Upper lobe of left lung (tissue), 6 donors: ENCODE measurements around the gene CERK. TPM values are rescaled to one million over a fixed set of nuclear protein-coding genes. Genes with fewer than 3 reads are reported as not detected.
A peak's percentile ranks its signal among the peaks of the same experiment; 100 is the strongest.

Experiments
- ATAC-seq, 2 donors: fragments of 200-7000 bp; cut with Tn5 transposase; one replicate each; pipeline ENCODE4 v1.9.1; 2022; ENCODE audit warnings: mild to moderate bottlenecking in 2 of 2, moderate library complexity in 2 of 2; ENCODE audit not compliant: low FRiP score in 2 of 2
- DNase-seq, 2 donors: peaks; one replicate each; pipeline ENCODE4 v3.0.0-alpha.2; 2019 to 2020
- H3K27ac ChIP-seq, 4 donors: fragments of 200-600 bp; sonication (generic); one replicate each; pipeline ENCODE4 v1.5.1; 2016 to 2019
- H3K27me3 ChIP-seq, 4 donors: fragments of 200-600 bp; sonication (generic); one replicate each; pipeline ENCODE4 v1.5.1; 2017 to 2019
- H3K36me3 ChIP-seq, 4 donors: fragments of 200-600 bp; sonication (generic); one replicate each; pipeline ENCODE4 v1.5.1; 2016 to 2019
- H3K4me1 ChIP-seq, 4 donors: fragments of 200-600 bp; sonication (generic); one replicate each; pipeline ENCODE4 v1.5.1; 2018 to 2019
- H3K4me3 ChIP-seq, 4 donors: fragments of 200-600 bp; sonication (generic); one replicate each; pipeline ENCODE4 v1.5.1; 2017 to 2019; ENCODE audit warnings: mild to moderate bottlenecking in 2 of 4, moderate library complexity in 1 of 4
- H3K9me3 ChIP-seq, 4 donors: fragments of 200-600 bp; sonication (generic); one replicate each; pipeline ENCODE4 v1.5.1; 2018 to 2019
- EP300 ChIP-seq, 4 donors: sonication (generic); formaldehyde crosslinking; IDR thresholded peaks; one replicate each; pipeline ENCODE4 v1.5.1; 2017; ENCODE audit warnings: antibody characterized with exemption in 4 of 4, control low read depth in 2 of 4
- POLR2A ChIP-seq, 4 donors: fragments of 450-650 bp; IDR thresholded peaks; one replicate each; pipeline ENCODE4 v1.5.1; 2016 to 2017; ENCODE audit warnings: antibody characterized with exemption in 4 of 4, mild to moderate bottlenecking in 2 of 4
- POLR2AphosphoS5 ChIP-seq, 2 donors: sonication (generic); formaldehyde crosslinking; IDR thresholded peaks; one replicate each; pipeline ENCODE4 v1.5.1; 2017; ENCODE audit warnings: antibody characterized with exemption in 2 of 2
- WGBS, 2 donors: methylation state at CpG; one replicate each; pipeline ENCODE4 v1.1.5; 2017 to 2018; 5-methylcytosine and 5-hydroxymethylcytosine counted together
- total RNA-seq, 6 donors: library from RNA; depleted of rRNA in 4 of 6; stranded (reverse); fragments of >200 nt in 4 of 6; gene quantifications; one replicate each; pipeline versions ENCODE4 v1.1.0 to v1.2.1, GENCODE V29; 2016 to 2021
- TF ChIP-seq, protein P1 (sequence below), 6 experiments: fragments of 450-650 bp in 4 of 6; fragments of 200-600 bp in 2 of 6; sonication (generic) in 2 of 6; IDR thresholded peaks; one replicate each; pipeline ENCODE4 v1.5.1; 2016 to 2019; ENCODE audit warnings: antibody characterized with exemption in 6 of 6
- donor health status: DM: no; HTN: no; CAD: no; lungs with moderate emphysema.
- donor health status: DM: no; HTN: yes; CAD: no; lungs with severe emphysema.

The CERK gene
- total RNA-seq, 6 donors from 2014 or later = 26.9 to 55.5 (median 32.7) TPM

DNA sequence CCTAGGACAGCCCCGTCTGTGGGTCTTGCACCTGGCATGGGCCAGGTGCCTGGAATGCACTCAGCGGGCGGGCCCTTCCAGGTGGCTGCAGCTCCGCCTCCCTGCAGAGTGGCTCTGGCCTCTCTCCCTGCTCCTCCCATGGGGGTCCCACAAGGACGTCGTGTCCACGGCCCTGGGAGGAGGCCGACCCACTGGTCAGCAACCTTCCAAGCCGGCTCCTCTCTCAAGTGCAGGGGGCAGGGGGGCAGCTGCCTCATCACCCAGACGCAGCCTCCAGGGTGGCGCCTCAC lies 41.9 kb downstream of the CERK start:
- peaks cover 38 to 97% (median 80%) of the 10 kb centered on the region in 4 donors for H3K36me3 ChIP-seq
- DNase-seq (peak in 1 of 2 donors; percentile 78), ATAC-seq (peak in 1 of 2 donors; percentile 44)
- H3K9me3 ChIP-seq = no peaks in the 10 kb centered on the region
- 73 to 93% methylated on average over 6 to 11 of the region's 11 CpGs for WGBS, 2 donors
- no peaks in the 10 kb centered on the region for H3K4me1 ChIP-seq
- H3K27me3 ChIP-seq = no peaks in the 10 kb centered on the region
- TF ChIP-seq POLR2A (IDR thresholded peaks at IDR 0.05) (no peak), POLR2AphosphoS5 (IDR thresholded peaks at IDR 0.05) (no peak), EP300 (IDR thresholded peaks at IDR 0.05) (no peak)
- TF ChIP-seq, protein P1, sequence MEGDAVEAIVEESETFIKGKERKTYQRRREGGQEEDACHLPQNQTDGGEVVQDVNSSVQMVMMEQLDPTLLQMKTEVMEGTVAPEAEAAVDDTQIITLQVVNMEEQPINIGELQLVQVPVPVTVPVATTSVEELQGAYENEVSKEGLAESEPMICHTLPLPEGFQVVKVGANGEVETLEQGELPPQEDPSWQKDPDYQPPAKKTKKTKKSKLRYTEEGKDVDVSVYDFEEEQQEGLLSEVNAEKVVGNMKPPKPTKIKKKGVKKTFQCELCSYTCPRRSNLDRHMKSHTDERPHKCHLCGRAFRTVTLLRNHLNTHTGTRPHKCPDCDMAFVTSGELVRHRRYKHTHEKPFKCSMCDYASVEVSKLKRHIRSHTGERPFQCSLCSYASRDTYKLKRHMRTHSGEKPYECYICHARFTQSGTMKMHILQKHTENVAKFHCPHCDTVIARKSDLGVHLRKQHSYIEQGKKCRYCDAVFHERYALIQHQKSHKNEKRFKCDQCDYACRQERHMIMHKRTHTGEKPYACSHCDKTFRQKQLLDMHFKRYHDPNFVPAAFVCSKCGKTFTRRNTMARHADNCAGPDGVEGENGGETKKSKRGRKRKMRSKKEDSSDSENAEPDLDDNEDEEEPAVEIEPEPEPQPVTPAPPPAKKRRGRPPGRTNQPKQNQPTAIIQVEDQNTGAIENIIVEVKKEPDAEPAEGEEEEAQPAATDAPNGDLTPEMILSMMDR (IDR thresholded peaks at IDR 0.05) = no peak
- H3K4me3 ChIP-seq = no peak overlapping the region
- no peak overlapping the region for H3K27ac ChIP-seq

DNA sequence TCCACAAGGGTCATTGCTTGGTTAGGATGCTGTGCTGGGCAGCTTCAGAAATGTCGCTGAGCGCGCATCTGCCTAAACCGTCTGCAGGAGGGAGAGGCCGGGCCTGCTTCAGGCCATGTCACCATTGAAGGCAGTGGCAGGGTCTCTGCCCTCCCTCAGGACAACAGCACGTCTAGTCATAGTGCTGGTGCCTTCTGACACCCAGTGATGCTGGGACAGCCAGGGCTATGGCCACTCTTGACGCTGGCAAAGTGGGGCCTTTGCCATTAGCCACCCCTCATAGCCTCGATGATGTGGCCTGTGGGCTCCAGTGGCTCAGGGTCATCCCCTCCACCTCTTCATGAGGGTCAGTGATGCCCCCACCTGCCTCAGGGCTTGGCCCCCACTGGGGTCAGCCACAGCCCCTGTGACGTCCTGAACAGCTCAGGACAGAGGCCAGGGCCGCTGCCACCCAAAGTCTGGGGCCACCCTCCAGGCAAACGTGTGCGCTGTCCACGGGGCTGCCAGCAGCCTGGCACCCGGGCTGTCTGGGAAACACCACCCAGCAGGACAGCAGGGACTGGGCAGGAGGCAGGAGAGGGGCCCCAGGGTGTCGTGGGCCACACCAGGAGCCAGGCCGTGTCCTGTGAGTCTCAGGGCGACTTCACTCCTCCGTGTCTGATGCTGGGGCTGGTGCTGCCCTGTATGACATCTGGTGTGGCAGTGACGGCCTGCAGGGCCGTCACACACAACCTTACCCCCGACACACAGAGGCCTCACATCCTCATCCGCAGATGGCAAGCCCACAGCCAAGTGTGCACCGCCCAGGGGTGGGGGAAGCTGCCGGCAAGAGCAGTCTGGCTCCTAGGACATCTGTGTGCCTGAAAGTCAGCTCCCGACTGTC lies 42.5 kb downstream of the CERK start:
- Histone ChIP-seq H3K4me3 (no peak overlapping the region), H3K4me1 (no peaks in the 10 kb centered on the region), H3K27ac (no peak overlapping the region), H3K9me3 (no peaks in the 10 kb centered on the region), H3K36me3 (peaks cover 41 to 95% (median 80%) of the 10 kb centered on the region in 4 donors), H3K27me3 (no peaks in the 10 kb centered on the region)
- DNase-seq (peak in 1 of 2 donors; percentile 65), ATAC-seq (no peak)
- 90 to 93% methylated on average over 6 to 23 of the region's 25 CpGs for WGBS, 2 donors
- TF ChIP-seq, protein P1 (IDR thresholded peaks at IDR 0.05) = no peak
- TF ChIP-seq EP300 (IDR thresholded peaks at IDR 0.05) (no peak), POLR2AphosphoS5 (IDR thresholded peaks at IDR 0.05) (no peak), POLR2A (IDR thresholded peaks at IDR 0.05) (no peak)

DNA sequence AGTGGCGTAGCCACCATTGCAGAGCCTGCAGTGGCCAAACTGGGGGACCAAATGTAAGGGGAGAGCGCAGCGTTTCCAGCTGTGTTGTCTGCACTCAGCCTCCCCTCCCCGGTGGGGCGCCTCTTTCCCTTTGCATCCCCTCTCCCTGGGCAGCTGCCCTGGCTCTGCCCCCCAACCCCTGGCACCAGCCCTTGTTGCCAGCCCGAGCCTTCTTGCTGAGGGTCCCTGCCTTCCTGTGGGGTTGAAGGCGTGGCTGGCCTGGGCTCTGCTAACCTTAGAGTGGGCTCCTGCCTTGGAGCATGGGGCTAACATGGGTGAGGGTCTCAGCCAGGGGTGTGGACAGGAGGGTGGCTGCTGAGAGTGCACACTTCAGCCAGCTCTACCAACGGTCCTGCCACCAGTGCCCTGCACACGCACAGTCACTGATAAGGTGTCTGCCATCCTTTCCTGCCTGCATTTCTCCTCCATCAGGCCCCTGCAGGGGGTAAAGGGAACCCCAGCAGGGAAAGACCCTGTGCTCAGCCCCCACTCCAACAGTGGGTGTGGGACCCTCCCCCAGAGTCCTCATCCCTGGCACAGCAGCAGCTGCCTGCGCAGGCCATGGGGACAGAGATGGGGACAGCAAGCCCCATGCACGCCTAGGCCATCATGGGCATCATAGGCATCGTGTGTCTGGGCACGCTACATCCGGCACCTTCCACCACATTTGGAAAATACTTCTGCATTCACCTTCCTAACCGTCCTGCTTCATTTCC lies 43.5 kb downstream of the CERK start:
- DNase-seq (peak in 1 of 2 donors; percentile 43), ATAC-seq (no peak)
- H3K27me3 ChIP-seq = no peaks in the 10 kb centered on the region
- no peaks in the 10 kb centered on the region for H3K9me3 ChIP-seq
- no peak overlapping the region for H3K27ac ChIP-seq
- WGBS, 2 donors = 97 to 98% methylated on average over 14 to 15 of the region's 15 CpGs
- TF ChIP-seq POLR2AphosphoS5 (IDR thresholded peaks at IDR 0.05) (no peak), POLR2A (IDR thresholded peaks at IDR 0.05) (no peak), EP300 (IDR thresholded peaks at IDR 0.05) (no peak)
- TF ChIP-seq, protein P1 (IDR thresholded peaks at IDR 0.05) = no peak
- no peak overlapping the region for H3K4me3 ChIP-seq
- peaks cover 47 to 95% (median 82%) of the 10 kb centered on the region in 4 donors for H3K36me3 ChIP-seq
- H3K4me1 ChIP-seq = no peaks in the 10 kb centered on the region

DNA sequence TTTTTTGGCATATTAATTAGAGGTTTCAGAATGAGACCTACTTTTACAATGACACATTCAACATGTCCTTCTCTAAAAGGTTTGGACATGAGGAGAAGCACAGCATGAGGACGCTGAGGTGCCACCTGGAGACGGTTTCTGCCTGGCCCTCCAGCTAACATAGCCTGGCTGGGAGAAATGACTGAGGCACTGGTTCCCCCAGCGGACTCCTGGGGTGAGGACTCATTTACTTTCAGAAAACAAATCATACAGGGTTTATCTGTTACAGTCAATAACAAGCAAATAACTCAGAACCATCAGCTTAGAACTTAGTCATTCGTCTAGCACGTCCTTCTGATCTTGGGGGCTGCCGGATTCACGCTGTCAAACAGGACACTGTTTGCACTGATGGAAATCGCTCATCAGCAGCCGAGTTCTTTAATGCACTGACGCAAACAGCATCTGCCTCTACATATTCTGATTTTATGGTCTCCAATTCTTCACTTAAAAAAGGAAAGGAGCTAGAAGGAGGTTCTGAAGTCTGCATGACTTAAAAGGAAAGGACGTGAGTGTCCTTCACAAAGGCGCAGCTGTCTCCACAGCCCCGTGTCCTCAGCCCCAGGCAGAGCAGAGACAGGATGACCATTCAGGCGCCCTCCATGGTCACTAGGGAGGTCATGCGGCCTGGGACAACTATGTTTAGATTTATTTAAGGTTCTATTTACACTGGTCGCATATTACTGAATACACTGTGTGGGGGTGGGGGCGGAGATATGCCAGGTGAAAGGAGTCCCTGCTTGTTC lies 44.2 kb downstream of the CERK start:
- ATAC-seq (no peak), DNase-seq (no peak)
- no peak overlapping the region for H3K27ac ChIP-seq
- WGBS, 2 donors = 87 to 92% methylated on average over 17 of the region's 17 CpGs
- H3K27me3 ChIP-seq = no peaks in the 10 kb centered on the region
- TF ChIP-seq EP300 (IDR thresholded peaks at IDR 0.05) = no peak
- no peak overlapping the region for H3K4me3 ChIP-seq
- no peaks in the 10 kb centered on the region for H3K9me3 ChIP-seq
- peaks cover 42 to 95% (median 83%) of the 10 kb centered on the region in 4 donors for H3K36me3 ChIP-seq
- no peaks in the 10 kb centered on the region for H3K4me1 ChIP-seq

DNA sequence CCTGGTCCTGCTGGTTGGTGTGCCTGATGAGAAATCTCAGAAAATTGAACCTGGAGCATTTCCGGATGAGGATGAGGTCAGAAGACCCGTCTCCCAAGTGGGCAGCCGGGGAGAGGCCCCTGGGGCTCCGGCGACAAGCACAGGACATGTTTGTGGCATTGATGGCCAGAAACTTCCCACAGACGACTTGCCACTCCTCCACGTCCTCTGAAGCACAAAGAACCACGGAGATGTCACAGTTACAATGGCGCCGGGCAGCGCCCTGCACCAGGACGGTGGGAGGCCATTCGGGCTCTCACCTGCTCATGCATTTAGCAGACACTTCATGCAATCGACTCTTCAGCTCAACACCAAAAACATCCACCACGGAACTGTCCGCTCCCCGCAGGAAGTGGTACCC lies 46.5 kb downstream of the CERK start:
- ATAC-seq (no peak), DNase-seq (peak in 1 of 2 donors; percentile 58)
- H3K9me3 ChIP-seq = no peaks in the 10 kb centered on the region
- peaks cover 0 to 3% (median 1%) of the 10 kb centered on the region in 4 donors for H3K4me1 ChIP-seq
- peaks cover 35 to 94% (median 78%) of the 10 kb centered on the region in 4 donors for H3K36me3 ChIP-seq
- WGBS, 2 donors = 97 to 100% methylated on average over 6 to 17 of the region's 17 CpGs
- no peak overlapping the region for H3K4me3 ChIP-seq
- no peaks in the 10 kb centered on the region for H3K27me3 ChIP-seq
- TF ChIP-seq POLR2AphosphoS5 (IDR thresholded peaks at IDR 0.05) = no peak
- TF ChIP-seq, protein P1 (IDR thresholded peaks at IDR 0.05) = no peak
- TF ChIP-seq POLR2A (IDR thresholded peaks at IDR 0.05) = no peak
- no peak overlapping the region for H3K27ac ChIP-seq
